Measurements from ENCODE around the gene LCAT. TPM values are rescaled to one million over a fixed set of nuclear protein-coding genes. Genes with fewer than 3 reads are reported as not detected.

Gene LCAT
- total and polyA plus RNA-seq, 9 of the 15 experiments (the other 6 are each of a cell fraction or from before 2014, with no cell fraction given), result 0.46 to 21.0 (median 5.0) TPM

DNA sequence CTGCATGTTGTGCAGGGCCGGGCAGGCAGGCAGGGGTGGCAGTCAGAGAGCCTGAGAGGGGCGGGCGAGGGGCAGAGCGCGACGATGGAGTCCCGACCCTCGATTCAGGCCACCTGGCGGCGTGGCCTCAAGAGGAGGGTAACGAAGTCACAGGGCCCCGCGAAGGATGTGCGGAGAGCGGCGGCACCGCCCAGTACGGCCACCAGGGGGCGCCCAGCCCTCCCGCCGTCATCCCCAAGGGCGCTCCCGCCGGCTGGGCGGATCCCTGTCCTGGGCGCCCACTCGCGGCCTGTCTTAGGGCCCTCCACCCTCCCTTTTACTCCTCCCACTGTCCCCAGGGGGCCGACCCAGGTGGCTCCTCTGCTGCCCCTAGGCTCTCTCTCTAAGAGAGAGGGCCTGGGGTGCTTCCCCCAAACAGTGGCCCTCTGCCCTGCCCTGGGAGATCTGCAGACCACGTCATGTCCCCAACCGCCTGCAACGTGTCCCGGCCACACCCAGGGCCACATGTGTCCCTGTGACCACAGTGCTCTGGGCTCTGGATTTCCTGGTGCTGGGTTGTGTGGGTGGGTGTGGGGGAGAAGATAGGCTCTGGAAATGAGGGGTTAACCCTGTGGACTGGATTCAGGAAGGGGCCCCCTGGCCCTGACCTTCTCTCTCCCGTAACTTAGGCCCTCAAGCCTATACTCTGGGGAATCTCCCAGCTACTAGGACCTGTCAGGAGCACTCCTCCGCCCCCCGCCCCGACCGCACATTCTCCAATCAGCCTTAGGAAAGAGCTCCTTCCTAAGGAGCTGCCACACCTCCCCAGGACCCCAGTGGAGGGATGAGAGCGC lies 49.5 kb upstream of the LCAT start (continued):
- TF ChIP-seq, protein P1, sequence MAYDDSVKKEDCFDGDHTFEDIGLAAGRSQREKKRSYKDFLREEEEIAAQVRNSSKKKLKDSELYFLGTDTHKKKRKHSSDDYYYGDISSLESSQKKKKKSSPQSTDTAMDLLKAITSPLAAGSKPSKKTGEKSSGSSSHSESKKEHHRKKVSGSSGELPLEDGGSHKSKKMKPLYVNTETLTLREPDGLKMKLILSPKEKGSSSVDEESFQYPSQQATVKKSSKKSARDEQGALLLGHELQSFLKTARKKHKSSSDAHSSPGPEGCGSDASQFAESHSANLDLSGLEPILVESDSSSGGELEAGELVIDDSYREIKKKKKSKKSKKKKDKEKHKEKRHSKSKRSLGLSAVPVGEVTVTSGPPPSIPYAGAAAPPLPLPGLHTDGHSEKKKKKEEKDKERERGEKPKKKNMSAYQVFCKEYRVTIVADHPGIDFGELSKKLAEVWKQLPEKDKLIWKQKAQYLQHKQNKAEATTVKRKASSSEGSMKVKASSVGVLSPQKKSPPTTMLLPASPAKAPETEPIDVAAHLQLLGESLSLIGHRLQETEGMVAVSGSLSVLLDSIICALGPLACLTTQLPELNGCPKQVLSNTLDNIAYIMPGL (CRISPR knock-in tag; IDR thresholded peaks at IDR 0.05), result peak; percentile 57; the same call in 1 of the 2 replicates
- TF ChIP-seq ZSCAN32 (CRISPR knock-in tag; IDR thresholded peaks at IDR 0.05) (no peak), ASH1L (IDR thresholded peaks at IDR 0.05; ENCODE audit: borderline replicate concordance, low read depth, partially characterized antibody) (no peak), ZFPM2 (CRISPR knock-in tag; IDR thresholded peaks at IDR 0.05) (peak; percentile 53; the same call in 1 of the 2 replicates), ZNF75A (CRISPR knock-in tag; IDR thresholded peaks at IDR 0.05) (0 out of 2 replicates have a peak, but pooled peaks have one; percentile 20), HEY1 (CRISPR knock-in tag; IDR thresholded peaks at IDR 0.05; ENCODE audit: borderline replicate concordance) (no peak), BACH1 (tag; IDR thresholded peaks at IDR 0.05) (no peak), PTBP1 (IDR thresholded peaks at IDR 0.05; ENCODE audit: low read depth, low read length) (no peak), ZNF77 (CRISPR knock-in tag; IDR thresholded peaks at IDR 0.05) (no peak), PURB (CRISPR knock-in tag; IDR thresholded peaks at IDR 0.05; ENCODE audit: low read depth) (no peak), PYGO2 (tag; IDR thresholded peaks at IDR 0.05) (no peak), MIER1 (IDR thresholded peaks at IDR 0.05; ENCODE audit: low read depth) (0 out of 2 replicates have a peak, but pooled peaks have one; percentile 17), ZNF586 (CRISPR knock-in tag; conservative IDR thresholded peaks at IDR 0.05) (no peak; the same call in 1 of the 2 replicates), CEBPG (CRISPR knock-in tag; IDR thresholded peaks at IDR 0.05) (no peak), CEBPG (tag; conservative IDR thresholded peaks at IDR 0.05 in 1 of 2, IDR thresholded peaks at IDR 0.05 in 1 of 2) (no peak), RHOXF2B (CRISPR knock-in tag; conservative IDR thresholded peaks at IDR 0.05) (no peak), GABPB2 (CRISPR knock-in tag; conservative IDR thresholded peaks at IDR 0.05) (no peak), SRF (CRISPR knock-in tag; IDR thresholded peaks at IDR 0.05) (peak in 1 of 2 experiments; percentile 80; a peak in 2 of 4 replicates), TCFL5 (CRISPR knock-in tag; conservative IDR thresholded peaks at IDR 0.05) (no peak), ZNF551 (CRISPR knock-in tag; IDR thresholded peaks at IDR 0.05) (no peak)
- TF ChIP-seq, protein P2, sequence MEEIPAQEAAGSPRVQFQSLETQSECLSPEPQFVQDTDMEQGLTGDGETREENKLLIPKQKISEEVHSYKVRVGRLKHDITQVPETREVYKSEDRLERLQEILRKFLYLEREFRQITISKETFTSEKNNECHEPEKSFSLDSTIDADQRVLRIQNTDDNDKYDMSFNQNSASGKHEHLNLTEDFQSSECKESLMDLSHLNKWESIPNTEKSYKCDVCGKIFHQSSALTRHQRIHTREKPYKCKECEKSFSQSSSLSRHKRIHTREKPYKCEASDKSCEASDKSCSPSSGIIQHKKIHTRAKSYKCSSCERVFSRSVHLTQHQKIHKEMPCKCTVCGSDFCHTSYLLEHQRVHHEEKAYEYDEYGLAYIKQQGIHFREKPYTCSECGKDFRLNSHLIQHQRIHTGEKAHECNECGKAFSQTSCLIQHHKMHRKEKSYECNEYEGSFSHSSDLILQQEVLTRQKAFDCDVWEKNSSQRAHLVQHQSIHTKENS (CRISPR knock-in tag; IDR thresholded peaks at IDR 0.05), result no peak
- TF ChIP-seq, protein P3, sequence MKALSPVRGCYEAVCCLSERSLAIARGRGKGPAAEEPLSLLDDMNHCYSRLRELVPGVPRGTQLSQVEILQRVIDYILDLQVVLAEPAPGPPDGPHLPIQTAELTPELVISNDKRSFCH (CRISPR knock-in tag; IDR thresholded peaks at IDR 0.05), result no peak
- TF ChIP-seq, protein P3 (tag; IDR thresholded peaks at IDR 0.05), result peak; percentile 55; the same call in 1 of the 2 replicates
- TF ChIP-seq, protein P4, sequence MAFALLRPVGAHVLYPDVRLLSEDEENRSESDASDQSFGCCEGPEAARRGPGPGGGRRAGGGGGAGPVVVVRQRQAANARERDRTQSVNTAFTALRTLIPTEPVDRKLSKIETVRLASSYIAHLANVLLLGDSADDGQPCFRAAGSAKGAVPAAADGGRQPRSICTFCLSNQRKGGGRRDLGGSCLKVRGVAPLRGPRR (CRISPR knock-in tag; IDR thresholded peaks at IDR 0.05), result peak; percentile 69; the same call in 1 of the 2 replicates
